Small intestine (tissue), 7 donors: Measurements from ENCODE around the gene DACT3. TPM values are rescaled to one million over a fixed set of nuclear protein-coding genes. Genes with fewer than 3 reads are reported as not detected.

Source experiments
- DNase-seq, 2 donors: peaks; one replicate each; pipeline versions ENCODE4 v3.0.0 to v3.0.0-alpha.2; 2013
- FAIRE-seq: peaks from 2 replicates; lab custom pipeline; 2012; peaks lifted over from hg19 to GRCh38; lab: Jason Lieb, UNC
- H3K27ac ChIP-seq, 3 donors: one replicate each; pipeline ENCODE4 v1.5.1; 2013; ENCODE audit warnings: low read length in 2 of 3, mild to moderate bottlenecking in 2 of 3, control low read depth in 1 of 3, inconsistent platforms in 1 of 3, low read depth in 1 of 3, moderate library complexity in 1 of 3
- H3K27me3 ChIP-seq, 3 donors: one replicate each; pipeline ENCODE4 v1.6.1; 2013; ENCODE audit warnings: low read length in 3 of 3, inconsistent platforms in 1 of 3; ENCODE audit not compliant: control insufficient read depth in 3 of 3, insufficient read depth in 3 of 3
- H3K36me3 ChIP-seq, 3 donors: one replicate each; pipeline ENCODE4 v1.6.1; 2013; ENCODE audit warnings: low read length in 3 of 3, inconsistent platforms in 1 of 3, low read depth in 1 of 3, mild to moderate bottlenecking in 1 of 3, moderate library complexity in 1 of 3; ENCODE audit not compliant: control insufficient read depth in 3 of 3, insufficient read depth in 2 of 3
- H3K4me1 ChIP-seq, 3 donors: one replicate each; pipeline ENCODE4 v1.6.1; 2013; ENCODE audit warnings: low read length in 2 of 3, inconsistent platforms in 1 of 3, low read depth in 1 of 3, mild to moderate bottlenecking in 1 of 3, moderate library complexity in 1 of 3; ENCODE audit not compliant: control insufficient read depth in 3 of 3, insufficient read depth in 2 of 3
- H3K4me3 ChIP-seq, 3 donors: one replicate each; pipeline ENCODE4 v1.5.1; 2013; ENCODE audit warnings: low read length in 3 of 3, control low read depth in 1 of 3, inconsistent platforms in 1 of 3, low read depth in 1 of 3, mild to moderate bottlenecking in 1 of 3, moderate library complexity in 1 of 3
- H3K9me3 ChIP-seq, 2 donors: one replicate each; pipeline ENCODE4 v1.6.1; 2013; ENCODE audit warnings: low read depth in 1 of 2, low read length in 1 of 2; ENCODE audit not compliant: control insufficient read depth in 2 of 2, insufficient read depth in 1 of 2
- WGBS, 3 donors: extraction: QIAGEN DNeasy Blood & Tissue Kit; methylation state at CpG; one replicate each; pipeline ENCODE4 v1.1.7; 2013; 5-methylcytosine and 5-hydroxymethylcytosine counted together
- polyA plus RNA-seq, 4 donors: library from polyadenylated mRNA; stranded (reverse) in 3 of 4; unstranded in 1 of 4; fragments of 200-250 nt in 3 of 4; fragments of 120-200 nt in 1 of 4; gene quantifications; one replicate each; pipeline versions ENCODE4 v1.2.1 to v1.2.3, GENCODE V29; 2013
- donor health status: healthy with polysubstance abuse.
- donor health status: control.
- donor health status: control.
- donor health status: Bipolar disorder and iron deficiency.
- donor health status: healthy.

The DACT3 gene
- polyA plus RNA-seq, 4 donors, result 2.2 to 7.1 (median 5.3) TPM; not detected in 1

DNA sequence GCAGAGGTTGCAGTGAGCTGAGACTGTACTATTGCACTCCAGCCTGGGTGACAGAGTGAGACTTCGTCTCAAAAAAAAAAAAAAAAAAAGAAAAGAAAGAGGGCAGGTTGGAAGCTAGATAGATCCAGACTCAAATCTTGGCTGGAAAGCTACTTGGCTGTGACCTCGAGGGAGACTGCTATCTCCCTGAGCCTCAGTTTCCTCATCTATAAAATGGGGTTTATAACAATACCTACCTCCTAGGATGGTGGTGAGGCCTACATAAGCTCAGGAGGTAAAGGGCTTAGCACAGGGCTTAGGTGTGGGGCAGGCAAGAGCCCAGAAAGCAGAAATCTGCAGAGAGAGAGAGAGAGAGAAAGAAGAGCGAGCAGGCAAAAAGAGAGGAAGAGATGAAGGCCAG is 24.2 kb upstream of the DACT3 start:
- H3K27ac ChIP-seq, result no peak overlapping the region
- H3K4me1 ChIP-seq, result no peaks in the 10 kb centered on the region
- no peak overlapping the region for H3K4me3 ChIP-seq
- 47 to 84% (median 82%) methylated on average over 2 to 3 of the region's 3 CpGs for WGBS, 3 donors
- FAIRE-seq (no peak), DNase-seq (no peak)
- H3K9me3 ChIP-seq, result no peaks in the 10 kb centered on the region
- H3K27me3 ChIP-seq, result no peaks in the 10 kb centered on the region
- peaks cover 19 to 89% (median 33%) of the 10 kb centered on the region in 3 donors for H3K36me3 ChIP-seq

DNA sequence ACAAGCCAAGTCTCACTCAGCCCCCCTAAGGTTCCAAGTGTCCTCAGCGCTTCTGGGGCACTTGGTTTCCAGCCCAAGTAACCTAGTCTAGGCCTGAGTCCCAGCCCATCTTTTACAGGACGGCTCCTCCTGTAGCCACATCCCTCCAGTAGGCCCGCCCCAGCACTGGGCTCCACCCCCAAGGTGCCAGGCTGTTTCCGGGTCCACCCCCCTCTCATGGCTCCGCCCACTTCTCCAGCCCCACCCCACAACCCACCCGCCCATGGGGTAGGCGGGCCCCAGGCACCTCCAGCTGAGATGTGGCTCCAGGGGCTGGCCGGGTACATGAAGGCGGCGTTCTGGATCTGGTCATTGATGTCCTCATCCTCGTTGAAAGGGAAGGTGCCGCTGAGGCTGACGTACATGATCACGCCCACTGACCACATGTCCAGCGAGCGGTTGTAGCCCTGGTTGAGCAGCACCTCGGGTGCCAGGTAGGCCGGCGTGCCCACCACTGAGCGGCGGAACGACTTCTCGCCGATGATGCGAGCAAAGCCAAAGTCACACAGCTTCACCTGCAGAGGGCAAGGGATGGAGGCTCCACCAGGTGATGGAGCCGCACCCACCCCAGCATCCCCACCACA is 17.2 kb upstream of the DACT3 start:
- Histone ChIP-seq H3K4me3 (no peak overlapping the region), H3K36me3 (peaks cover 14 to 94% (median 34%) of the 10 kb centered on the region in 3 donors), H3K27me3 (no peaks in the 10 kb centered on the region), H3K4me1 (no peaks in the 10 kb centered on the region), H3K9me3 (no peaks in the 10 kb centered on the region), H3K27ac (no peak overlapping the region)
- FAIRE-seq (no peak), DNase-seq (peak in 1 of 2 donors; percentile 31)
- 86 to 88% (median 87%) methylated on average over 26 of the region's 26 CpGs for WGBS, 3 donors

DNA sequence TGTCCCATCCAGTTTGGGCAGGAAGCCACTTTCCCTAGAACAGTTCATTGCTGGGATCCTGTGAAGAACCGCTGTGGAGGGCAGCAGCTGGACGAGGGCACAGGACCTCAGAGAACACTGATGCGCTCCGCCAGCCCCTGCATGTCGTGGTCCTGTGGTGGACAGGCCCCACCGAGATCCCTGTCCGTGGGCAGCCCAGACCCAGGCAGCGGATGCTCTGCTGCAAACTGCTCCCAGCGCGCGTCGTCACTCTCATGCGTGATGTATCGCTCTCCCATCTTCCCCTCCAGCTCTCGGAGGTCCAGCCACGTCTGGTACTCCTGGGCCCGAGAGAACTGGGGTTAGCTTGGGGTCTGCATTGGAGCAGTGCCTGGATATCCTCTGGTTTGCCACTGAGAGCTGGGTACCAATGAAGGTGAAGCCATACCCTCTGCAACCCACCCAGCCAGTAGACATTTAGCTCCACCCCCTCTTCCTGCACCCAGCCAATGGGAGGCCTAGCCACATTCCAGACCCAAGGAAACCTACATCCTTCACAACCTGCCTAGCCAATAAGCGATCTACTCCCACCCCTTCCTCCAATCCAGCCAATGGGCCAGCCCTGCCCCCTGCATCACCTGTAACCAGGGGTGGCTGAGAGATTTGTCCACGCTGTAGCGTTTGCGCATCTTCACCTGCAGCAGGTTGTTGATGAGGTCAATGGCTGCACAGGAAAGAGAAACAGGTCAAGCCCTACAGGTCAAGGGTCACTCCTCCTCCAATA is 13.6 kb upstream of the DACT3 start:
- FAIRE-seq (no peak), DNase-seq (peak in 1 of 2 donors; percentile 23)
- Histone ChIP-seq H3K9me3 (no peaks in the 10 kb centered on the region), H3K27me3 (no peaks in the 10 kb centered on the region), H3K4me3 (no peak overlapping the region), H3K36me3 (peaks cover 13 to 66% (median 26%) of the 10 kb centered on the region in 3 donors), H3K4me1 (no peaks in the 10 kb centered on the region), H3K27ac (no peak overlapping the region)
- 93 to 96% (median 96%) methylated on average over 20 to 21 of the region's 21 CpGs for WGBS, 3 donors

DNA sequence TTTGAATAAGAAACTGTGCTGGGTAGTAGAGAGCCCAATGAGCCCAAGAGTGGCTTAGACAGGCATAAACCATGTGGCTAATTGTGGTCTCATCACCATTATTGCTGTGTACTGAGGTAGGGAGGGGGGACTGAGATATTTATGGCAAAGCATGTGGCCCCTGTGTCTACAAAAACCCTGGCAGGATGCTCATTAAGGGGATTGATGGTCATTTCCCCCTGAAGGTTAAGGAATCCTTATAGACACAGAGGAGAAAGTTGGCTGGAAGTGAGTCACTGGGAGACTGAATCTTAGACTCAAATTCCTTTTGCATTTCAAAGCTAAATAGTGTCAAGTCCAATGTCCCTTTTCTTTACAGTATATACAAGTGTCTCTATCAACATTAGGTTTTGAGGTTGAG is 9.8 kb upstream of the DACT3 start:
- no peak overlapping the region for H3K27ac ChIP-seq
- H3K4me1 ChIP-seq, result no peaks in the 10 kb centered on the region
- no peak overlapping the region for H3K4me3 ChIP-seq
- FAIRE-seq, result no peak
- no peaks in the 10 kb centered on the region for H3K9me3 ChIP-seq
- no peaks in the 10 kb centered on the region for H3K27me3 ChIP-seq
- H3K36me3 ChIP-seq, result peaks cover 8 to 30% (median 18%) of the 10 kb centered on the region in 3 donors
- no peak for DNase-seq

GRCh38 chr19:46668662-46669061 is 7.7 kb upstream of the DACT3 start:
- Histone ChIP-seq H3K9me3 (no peaks in the 10 kb centered on the region), H3K27ac (no peak overlapping the region), H3K4me3 (no peak overlapping the region), H3K4me1 (no peaks in the 10 kb centered on the region), H3K27me3 (peaks cover 0 to 2% (median 0%) of the 10 kb centered on the region in 3 donors), H3K36me3 (peaks cover 5 to 10% (median 6%) of the 10 kb centered on the region in 3 donors)
- DNase-seq, result no peak
- FAIRE-seq, result no peak
- 88 to 90% (median 88%) methylated on average over 3 of the region's 3 CpGs for WGBS, 3 donors

- no peak for FAIRE-seq
- no peak for DNase-seq
- 80 to 87% (median 84%) methylated on average over 8 of the region's 8 CpGs for WGBS, 3 donors
- no peaks in the 10 kb centered on the region for H3K9me3 ChIP-seq
- H3K27me3 ChIP-seq, result peaks cover 0 to 13% (median 0%) of the 10 kb centered on the region in 3 donors
- H3K4me3 ChIP-seq, result no peak overlapping the region
- H3K27ac ChIP-seq, result no peak overlapping the region
- peaks cover 0 to 12% (median 0%) of the 10 kb centered on the region in 3 donors for H3K4me1 ChIP-seq
- no peaks in the 10 kb centered on the region for H3K36me3 ChIP-seq
These were observed 4.1 kb upstream of the DACT3 start for GRCh38 chr19:46665072-46665471.

DNA sequence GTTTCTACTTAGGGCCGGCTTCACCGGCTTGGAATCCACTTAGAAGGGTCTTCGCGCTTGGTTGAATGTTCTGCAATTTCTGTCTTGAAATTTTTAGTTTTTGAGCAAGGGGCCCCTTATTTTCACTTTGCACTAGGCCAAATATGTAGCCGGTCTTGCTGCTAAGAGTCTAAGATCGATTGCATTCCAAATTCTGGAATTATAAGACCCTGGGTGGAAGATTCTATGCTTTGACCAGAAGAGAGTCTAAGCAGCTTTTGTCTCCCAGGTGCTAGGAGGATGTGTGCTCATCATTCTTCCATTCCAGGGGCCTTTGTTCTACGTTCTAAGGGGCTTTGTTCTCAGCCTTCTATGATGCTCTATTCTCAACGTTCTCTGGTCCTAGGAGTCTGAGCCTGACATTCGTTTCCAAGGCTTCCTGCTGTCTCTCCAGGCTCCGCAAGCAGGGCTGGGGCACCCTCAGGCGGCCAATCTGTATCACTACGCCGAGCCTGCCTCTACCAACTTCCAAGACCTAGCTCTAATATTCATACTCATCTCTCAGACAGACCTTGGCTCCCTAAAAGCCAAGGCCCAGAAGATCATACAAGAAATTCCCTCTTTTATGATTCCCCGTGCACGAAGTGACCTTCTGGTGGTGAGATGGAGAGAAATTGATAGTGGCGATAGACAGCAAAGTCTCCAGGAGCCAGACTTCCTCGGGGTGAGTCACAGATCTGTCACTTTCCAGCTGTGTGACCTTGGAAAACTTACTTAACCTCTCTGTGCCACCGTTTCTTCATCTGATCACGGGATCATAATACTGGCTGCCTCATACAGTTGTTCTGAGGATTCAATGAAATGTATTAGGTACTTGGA is 982 bp upstream of the DACT3 start:
- peak overlapping the region in 2 of 3 donors; percentile 26 to 36 for H3K4me3 ChIP-seq
- H3K36me3 ChIP-seq, result no peaks in the 10 kb centered on the region
- peaks cover 0 to 40% (median 5%) of the 10 kb centered on the region in 3 donors for H3K27me3 ChIP-seq
- H3K27ac ChIP-seq, result peak overlapping the region; percentile 22 to 59 (median 46)
- FAIRE-seq (no peak), DNase-seq (peak; percentile 80 to 88)
- 3 to 7% (median 6%) methylated on average over 19 of the region's 19 CpGs for WGBS, 3 donors
- H3K9me3 ChIP-seq, result no peaks in the 10 kb centered on the region
- peaks cover 0 to 20% (median 0%) of the 10 kb centered on the region in 3 donors for H3K4me1 ChIP-seq

- H3K27me3 ChIP-seq, result peaks cover 0 to 44% (median 5%) of the 10 kb centered on the region in 3 donors
- peak overlapping the region in 2 of 3 donors; percentile 66 to 82 for H3K27ac ChIP-seq
- peaks cover 0 to 20% (median 0%) of the 10 kb centered on the region in 3 donors for H3K4me1 ChIP-seq
- no peak for DNase-seq
- no peak for FAIRE-seq
- peaks cover 0 to 7% (median 0%) of the 10 kb centered on the region in 3 donors for H3K36me3 ChIP-seq
- WGBS, 3 donors, result 1 to 2% (median 1%) methylated on average over 38 to 40 of the region's 40 CpGs
- no peaks in the 10 kb centered on the region for H3K9me3 ChIP-seq
- H3K4me3 ChIP-seq, result peak overlapping the region; percentile 17 to 66 (median 39)
These were observed 397 bp downstream of the DACT3 start for GRCh38 chr19:46660551-46661019.
